Measurements from ENCODE around the gene PRKN.
A peak's percentile ranks its signal among the peaks of the same experiment; 100 is the strongest.

Gene PRKN

DNA sequence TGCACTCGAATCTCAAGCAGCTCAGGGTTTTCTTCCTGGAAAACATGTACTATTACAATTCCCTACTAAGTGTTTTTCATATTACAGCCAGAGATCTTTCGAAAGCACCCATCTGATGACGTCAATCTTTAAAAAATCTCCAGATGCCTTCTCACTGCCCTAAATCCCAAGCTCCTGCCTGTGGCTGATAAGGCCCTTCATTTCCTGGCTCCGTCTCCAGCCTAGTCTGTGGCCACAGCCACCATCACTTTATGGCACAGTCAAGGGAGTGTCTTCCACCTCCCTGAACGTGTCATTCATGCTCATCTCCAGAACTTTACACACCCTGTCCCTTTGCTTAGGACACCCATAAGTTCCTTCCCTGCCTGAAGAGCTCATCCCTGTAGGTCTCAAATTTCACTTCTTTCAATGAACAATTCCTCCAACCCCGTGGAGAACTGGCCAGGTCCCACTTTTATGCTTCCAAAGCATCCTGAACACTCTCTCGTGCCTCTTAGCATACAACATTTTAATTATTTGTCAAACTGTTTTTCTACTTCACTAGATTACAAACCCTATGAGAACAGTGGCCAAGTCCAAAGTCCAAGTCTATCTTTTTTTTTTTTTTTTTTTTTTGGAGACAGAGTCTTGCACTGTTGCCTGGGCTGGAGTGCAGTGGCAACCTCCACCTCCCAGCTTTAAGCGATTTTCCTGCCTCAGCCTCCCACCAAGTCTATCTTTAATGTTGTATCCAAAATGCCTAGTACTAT, 1347.6 kb downstream of the PRKN start:
- no peaks in the 10 kb centered on the region for H3K4me1 ChIP-seq (ENCODE audit: control insufficient read depth, insufficient read depth, low read length)
- CTCF ChIA-PET = interaction anchor here (0.6 to 2.8 kb wide), 5 partner anchors 9 to 647 kb away, joined by 3 to 12 read pairs (median 4); no protein-coding TSS in a partner anchor
- POLR2A ChIA-PET = no interaction called here

DNA sequence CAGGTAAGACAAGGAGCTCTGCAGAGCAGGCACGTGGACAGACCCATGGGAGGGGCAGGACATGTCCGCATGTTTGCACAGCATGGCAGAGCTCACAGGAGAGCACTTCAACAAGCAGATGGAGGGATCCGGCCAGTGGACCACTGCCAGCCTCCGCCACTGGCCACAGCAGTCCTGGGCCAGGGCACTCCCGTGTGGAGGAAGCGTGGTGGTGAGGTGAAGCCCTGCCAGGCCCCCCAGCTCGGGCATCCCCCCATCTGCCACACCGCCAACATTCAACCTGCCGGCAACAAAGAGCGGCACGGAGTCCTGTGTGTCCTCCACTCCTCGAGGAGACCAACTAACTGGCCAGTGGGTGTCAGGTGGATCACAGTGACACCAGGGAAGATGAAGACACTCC, 1349.5 kb downstream of the PRKN start:
- POLR2A ChIA-PET = no interaction called here
- CTCF ChIA-PET = interaction anchor here (1.7 to 11.3 kb wide), 2 partner anchors 446 to 644 kb away, joined by 6 to 261 read pairs; no protein-coding TSS in a partner anchor
- H3K4me3 ChIP-seq (ENCODE audit: low read depth, low read length) = no peak overlapping the region
- H3K36me3 ChIP-seq (ENCODE audit: control insufficient read depth in 2 of 2, insufficient read depth in 1 of 2, low read length in 2 of 2) = no peaks in the 10 kb centered on the region
- no peak overlapping the region for H3K27ac ChIP-seq (ENCODE audit: extremely low read depth, low read depth, low read length)
- H3K9me3 ChIP-seq (ENCODE audit: control insufficient read depth, insufficient read depth, low read depth, low read length) = no peaks in the 10 kb centered on the region
- TF ChIP-seq TRIM28 (IDR thresholded peaks at IDR 0.05; ENCODE audit: borderline replicate concordance, low read length) (no peak), ZFP41 (tag by site-specific recombination; IDR thresholded peaks at IDR 0.05; ENCODE audit: borderline replicate concordance) (no peak), ZNF2 (tag by site-specific recombination; IDR thresholded peaks at IDR 0.05) (no peak), ZNF610 (tag by site-specific recombination; IDR thresholded peaks at IDR 0.05; ENCODE audit: borderline replicate concordance) (no peak), GLIS2 (tag by site-specific recombination; IDR thresholded peaks at IDR 0.05) (no peak), ZXDB (tag by site-specific recombination; IDR thresholded peaks at IDR 0.05) (no peak)
- TF ChIP-seq, protein P1, sequence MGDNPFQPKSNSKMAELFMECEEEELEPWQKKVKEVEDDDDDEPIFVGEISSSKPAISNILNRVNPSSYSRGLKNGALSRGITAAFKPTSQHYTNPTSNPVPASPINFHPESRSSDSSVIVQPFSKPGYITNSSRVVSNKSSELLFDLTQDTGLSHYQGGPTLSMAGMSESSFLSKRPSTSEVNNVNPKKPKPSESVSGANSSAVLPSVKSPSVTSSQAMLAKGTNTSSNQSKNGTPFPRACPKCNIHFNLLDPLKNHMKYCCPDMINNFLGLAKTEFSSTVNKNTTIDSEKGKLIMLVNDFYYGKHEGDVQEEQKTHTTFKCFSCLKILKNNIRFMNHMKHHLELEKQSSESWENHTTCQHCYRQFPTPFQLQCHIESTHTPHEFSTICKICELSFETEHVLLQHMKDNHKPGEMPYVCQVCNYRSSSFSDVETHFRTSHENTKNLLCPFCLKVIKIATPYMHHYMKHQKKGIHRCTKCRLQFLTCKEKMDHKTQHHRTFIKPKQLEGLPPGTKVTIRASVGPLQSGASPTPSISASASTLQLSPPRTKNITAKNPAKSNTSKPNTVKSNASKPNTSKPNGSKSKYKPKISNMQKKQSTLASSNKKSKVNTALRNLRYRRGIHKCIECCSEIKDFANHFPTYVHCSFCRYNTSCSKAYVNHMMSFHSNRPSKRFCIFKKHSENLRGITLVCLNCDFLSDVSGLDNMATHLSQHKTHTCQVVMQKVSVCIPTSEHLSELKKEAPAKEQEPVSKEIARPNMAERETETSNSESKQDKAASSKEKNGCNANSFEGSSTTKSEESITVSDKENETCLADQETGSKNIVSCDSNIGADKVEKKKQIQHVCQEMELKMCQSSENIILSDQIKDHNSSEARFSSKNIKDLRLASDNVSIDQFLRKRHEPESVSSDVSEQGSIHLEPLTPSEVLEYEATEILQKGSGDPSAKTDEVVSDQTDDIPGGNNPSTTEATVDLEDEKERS (tag by site-specific recombination; IDR thresholded peaks at IDR 0.05) = no peak
- no peaks in the 10 kb centered on the region for H3K4me1 ChIP-seq (ENCODE audit: control insufficient read depth, insufficient read depth, low read length)

More for the DNA sequence above, 1347.6 kb downstream of the PRKN start:
- Histone ChIP-seq H3K36me3 (ENCODE audit: control insufficient read depth in 2 of 2, insufficient read depth in 1 of 2, low read length in 2 of 2) (no peaks in the 10 kb centered on the region), H3K9me3 (ENCODE audit: control insufficient read depth, insufficient read depth, low read depth, low read length) (no peaks in the 10 kb centered on the region), H3K27ac (ENCODE audit: extremely low read depth, low read depth, low read length) (no peak overlapping the region), H3K4me3 (ENCODE audit: low read depth, low read length) (no peak overlapping the region)
- TF ChIP-seq, protein P2, sequence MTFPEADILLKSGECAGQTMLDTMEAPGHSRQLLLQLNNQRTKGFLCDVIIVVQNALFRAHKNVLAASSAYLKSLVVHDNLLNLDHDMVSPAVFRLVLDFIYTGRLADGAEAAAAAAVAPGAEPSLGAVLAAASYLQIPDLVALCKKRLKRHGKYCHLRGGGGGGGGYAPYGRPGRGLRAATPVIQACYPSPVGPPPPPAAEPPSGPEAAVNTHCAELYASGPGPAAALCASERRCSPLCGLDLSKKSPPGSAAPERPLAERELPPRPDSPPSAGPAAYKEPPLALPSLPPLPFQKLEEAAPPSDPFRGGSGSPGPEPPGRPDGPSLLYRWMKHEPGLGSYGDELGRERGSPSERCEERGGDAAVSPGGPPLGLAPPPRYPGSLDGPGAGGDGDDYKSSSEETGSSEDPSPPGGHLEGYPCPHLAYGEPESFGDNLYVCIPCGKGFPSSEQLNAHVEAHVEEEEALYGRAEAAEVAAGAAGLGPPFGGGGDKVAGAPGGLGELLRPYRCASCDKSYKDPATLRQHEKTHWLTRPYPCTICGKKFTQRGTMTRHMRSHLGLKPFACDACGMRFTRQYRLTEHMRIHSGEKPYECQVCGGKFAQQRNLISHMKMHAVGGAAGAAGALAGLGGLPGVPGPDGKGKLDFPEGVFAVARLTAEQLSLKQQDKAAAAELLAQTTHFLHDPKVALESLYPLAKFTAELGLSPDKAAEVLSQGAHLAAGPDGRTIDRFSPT (tag by site-specific recombination; IDR thresholded peaks at IDR 0.05) = no peak
- TF ChIP-seq KLF10 (tag by site-specific recombination; IDR thresholded peaks at IDR 0.05) (no peak), OVOL3 (tag by site-specific recombination; IDR thresholded peaks at IDR 0.05) (no peak), GLI4 (tag by site-specific recombination; IDR thresholded peaks at IDR 0.05) (no peak), SCRT2 (tag by site-specific recombination; IDR thresholded peaks at IDR 0.05) (no peak), GLIS2 (tag by site-specific recombination; IDR thresholded peaks at IDR 0.05) (no peak)
- TF ChIP-seq, protein P3, sequence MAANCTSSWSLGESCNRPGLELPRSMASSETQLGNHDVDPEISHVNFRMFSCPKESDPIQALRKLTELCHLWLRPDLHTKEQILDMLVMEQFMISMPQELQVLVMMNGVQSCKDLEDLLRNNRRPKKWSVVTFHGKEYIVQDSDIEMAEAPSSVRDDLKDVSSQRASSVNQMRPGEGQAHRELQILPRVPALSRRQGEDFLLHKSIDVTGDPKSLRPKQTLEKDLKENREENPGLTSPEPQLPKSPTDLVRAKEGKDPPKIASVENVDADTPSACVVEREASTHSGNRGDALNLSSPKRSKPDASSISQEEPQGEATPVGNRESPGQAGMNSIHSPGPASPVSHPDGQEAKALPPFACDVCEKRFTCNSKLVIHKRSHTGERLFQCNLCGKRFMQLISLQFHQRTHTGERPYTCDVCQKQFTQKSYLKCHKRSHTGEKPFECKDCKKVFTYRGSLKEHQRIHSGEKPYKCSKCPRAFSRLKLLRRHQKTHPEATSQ (tag by site-specific recombination; IDR thresholded peaks at IDR 0.05) = no peak
- TF ChIP-seq, protein P4, sequence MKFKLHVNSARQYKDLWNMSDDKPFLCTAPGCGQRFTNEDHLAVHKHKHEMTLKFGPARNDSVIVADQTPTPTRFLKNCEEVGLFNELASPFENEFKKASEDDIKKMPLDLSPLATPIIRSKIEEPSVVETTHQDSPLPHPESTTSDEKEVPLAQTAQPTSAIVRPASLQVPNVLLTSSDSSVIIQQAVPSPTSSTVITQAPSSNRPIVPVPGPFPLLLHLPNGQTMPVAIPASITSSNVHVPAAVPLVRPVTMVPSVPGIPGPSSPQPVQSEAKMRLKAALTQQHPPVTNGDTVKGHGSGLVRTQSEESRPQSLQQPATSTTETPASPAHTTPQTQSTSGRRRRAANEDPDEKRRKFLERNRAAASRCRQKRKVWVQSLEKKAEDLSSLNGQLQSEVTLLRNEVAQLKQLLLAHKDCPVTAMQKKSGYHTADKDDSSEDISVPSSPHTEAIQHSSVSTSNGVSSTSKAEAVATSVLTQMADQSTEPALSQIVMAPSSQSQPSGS (tag by site-specific recombination; IDR thresholded peaks at IDR 0.05; ENCODE audit: low read depth) = peak; percentile 44; the same call in 1 of the 2 replicates
